Stimulated activated effector memory CD8-positive, alpha-beta T cell treated with anti-CD3 and anti-CD28 coated beads, Interleukin-12 subunit alpha, Interleukin-12 subunit beta, amount 100 ng/mL, for 72 hours (primary cell): ENCODE measurements around the gene NOL12.
"Not testable (repeated sequence)": the region's sequence is repeated elsewhere in the genome, so short reads cannot be mapped to it uniquely, and the experiment has no call there.

Experiments
- ATAC-seq: fragments of 150-1000 bp; cut with Tn5 transposase; 2 replicates; pipeline ENCODE4 v1.10.0; 2021
- DNase-seq, 2 donors: peaks; one replicate each; pipeline ENCODE4 v3.0.0; 2021 to 2022; ENCODE audit warnings: low spot score in 2 of 2
- H3K27ac Mint-ChIP-seq: one replicate; pipeline ENCODE4 v1.8.0; 2022; ENCODE audit warnings: mild to moderate bottlenecking, mixed read lengths
- H3K36me3 Mint-ChIP-seq: one replicate; pipeline ENCODE4 v1.8.0; 2022; ENCODE audit warnings: mild to moderate bottlenecking, mixed read lengths
- H3K4me1 Mint-ChIP-seq: one replicate; pipeline ENCODE4 v1.8.0; 2022; ENCODE audit warnings: mixed read lengths
- H3K4me3 Mint-ChIP-seq: one replicate; pipeline ENCODE4 v1.8.0; 2022; ENCODE audit warnings: mild to moderate bottlenecking, mixed read lengths
- H3K9me3 Mint-ChIP-seq: one replicate; pipeline ENCODE4 v1.8.0; 2022; ENCODE audit warnings: mixed read lengths

NOL12 gene

GRCh38 chr22:37655252-37655563 lies 30.9 kb upstream of the NOL12 start:
- no peak overlapping the region for H3K4me3 Mint-ChIP-seq
- H3K27ac Mint-ChIP-seq, result no peak overlapping the region
- DNase-seq (no peak), ATAC-seq (no peak)
- H3K36me3 Mint-ChIP-seq, result peaks cover 72% of the 10 kb centered on the region
- H3K9me3 Mint-ChIP-seq, result no peaks in the 10 kb centered on the region
- H3K4me1 Mint-ChIP-seq, result peaks cover 26% of the 10 kb centered on the region

- H3K4me3 Mint-ChIP-seq, H3K9me3 Mint-ChIP-seq, DNase-seq, ATAC-seq: not testable (repeated sequence)
- peaks cover 62% of the 10 kb centered on the region for H3K36me3 Mint-ChIP-seq
- peaks cover 40% of the 10 kb centered on the region for H3K4me1 Mint-ChIP-seq
- H3K27ac Mint-ChIP-seq, result peak overlapping the region; percentile 39
Observed at GRCh38 chr22:37656583-37656982, 29.6 kb upstream of the NOL12 start.

GRCh38 chr22:37657590-37658132 lies 28.5 kb upstream of the NOL12 start:
- no peak for ATAC-seq
- peak overlapping the region; percentile 84 for H3K4me3 Mint-ChIP-seq
- peaks cover 49% of the 10 kb centered on the region for H3K4me1 Mint-ChIP-seq
- H3K27ac Mint-ChIP-seq, result peak overlapping the region; percentile 86
- H3K9me3 Mint-ChIP-seq, result no peaks in the 10 kb centered on the region
- peaks cover 62% of the 10 kb centered on the region for H3K36me3 Mint-ChIP-seq
- DNase-seq, result no peak

GRCh38 chr22:37658133-37659065 lies 27.7 kb upstream of the NOL12 start, which contains the start of gene PDXP:
TSS of gene PDXP (plus strand) at chr22:37658723. CDS start at chr22:37658783, 60 bp downstream.
- Mint-ChIP-seq H3K4me1 (peaks cover 49% of the 10 kb centered on the region), H3K36me3 (peaks cover 57% of the 10 kb centered on the region), H3K9me3 (no peaks in the 10 kb centered on the region), H3K27ac (peak within 1 kb of the TSS; percentile 86), H3K4me3 (peak within 1 kb of the TSS; percentile 84)
- ATAC-seq (peak; percentile 97), DNase-seq (peak; percentile 96 to 99)

GRCh38 chr22:37659066-37659896 lies 26.9 kb upstream of the NOL12 start:
- Mint-ChIP-seq H3K36me3 (peaks cover 51% of the 10 kb centered on the region), H3K4me1 (peaks cover 49% of the 10 kb centered on the region), H3K27ac (peak overlapping the region; percentile 61), H3K9me3 (no peaks in the 10 kb centered on the region), H3K4me3 (peak overlapping the region; percentile 84)
- DNase-seq, result no peak
- no peak for ATAC-seq

- Mint-ChIP-seq H3K4me3 (peak overlapping the region; percentile 84), H3K9me3 (no peaks in the 10 kb centered on the region), H3K4me1 (peaks cover 49% of the 10 kb centered on the region), H3K36me3 (peaks cover 42% of the 10 kb centered on the region), H3K27ac (peak overlapping the region; percentile 61)
- DNase-seq (no peak), ATAC-seq (no peak)
Observed at GRCh38 chr22:37659897-37660708, 26.0 kb upstream of the NOL12 start.

GRCh38 chr22:37660709-37661045 lies 25.5 kb upstream of the NOL12 start:
- ATAC-seq, result no peak
- H3K4me1 Mint-ChIP-seq, result peaks cover 49% of the 10 kb centered on the region
- H3K9me3 Mint-ChIP-seq, result no peaks in the 10 kb centered on the region
- peak overlapping the region; percentile 84 for H3K4me3 Mint-ChIP-seq
- H3K27ac Mint-ChIP-seq, result peak overlapping the region; percentile 45
- no peak for DNase-seq
- H3K36me3 Mint-ChIP-seq, result peaks cover 39% of the 10 kb centered on the region

GRCh38 chr22:37661160-37661924 lies 24.8 kb upstream of the NOL12 start:
- H3K36me3 Mint-ChIP-seq, result peaks cover 39% of the 10 kb centered on the region
- ATAC-seq, result no peak
- DNase-seq, result no peak
- peak overlapping the region; percentile 60 for H3K27ac Mint-ChIP-seq
- H3K9me3 Mint-ChIP-seq, result no peaks in the 10 kb centered on the region
- H3K4me1 Mint-ChIP-seq, result peaks cover 46% of the 10 kb centered on the region
- H3K4me3 Mint-ChIP-seq, result peak overlapping the region; percentile 84

- DNase-seq (no peak), ATAC-seq (no peak)
- peak overlapping the region; percentile 60 for H3K27ac Mint-ChIP-seq
- peaks cover 40% of the 10 kb centered on the region for H3K36me3 Mint-ChIP-seq
- H3K4me1 Mint-ChIP-seq, result peaks cover 43% of the 10 kb centered on the region
- H3K4me3 Mint-ChIP-seq, result no peak overlapping the region
- no peaks in the 10 kb centered on the region for H3K9me3 Mint-ChIP-seq
Observed at GRCh38 chr22:37662039-37662438, 24.1 kb upstream of the NOL12 start.

GRCh38 chr22:37663521-37664140 lies 22.5 kb upstream of the NOL12 start:
- no peak overlapping the region for H3K27ac Mint-ChIP-seq
- ATAC-seq, result no peak

GRCh38 chr22:37664249-37665101 lies 21.7 kb upstream of the NOL12 start:
- H3K4me1 Mint-ChIP-seq, result peaks cover 29% of the 10 kb centered on the region
- DNase-seq, result no peak
- H3K27ac Mint-ChIP-seq, result no peak overlapping the region
- H3K4me3 Mint-ChIP-seq, result no peak overlapping the region
- peaks cover 36% of the 10 kb centered on the region for H3K36me3 Mint-ChIP-seq
- no peaks in the 10 kb centered on the region for H3K9me3 Mint-ChIP-seq
- no peak for ATAC-seq

More at GRCh38 chr22:37663521-37664140, 22.5 kb upstream of the NOL12 start:
- Mint-ChIP-seq H3K9me3 (no peaks in the 10 kb centered on the region), H3K36me3 (peaks cover 36% of the 10 kb centered on the region), H3K4me3 (no peak overlapping the region), H3K4me1 (peaks cover 33% of the 10 kb centered on the region)
- no peak for DNase-seq

GRCh38 chr22:37665487-37665886 lies 20.7 kb upstream of the NOL12 start:
- peaks cover 36% of the 10 kb centered on the region for H3K36me3 Mint-ChIP-seq
- H3K27ac Mint-ChIP-seq, result no peak overlapping the region
- H3K4me1 Mint-ChIP-seq, result peaks cover 19% of the 10 kb centered on the region
- H3K4me3 Mint-ChIP-seq, result no peak overlapping the region
- no peak for ATAC-seq
- H3K9me3 Mint-ChIP-seq, result no peaks in the 10 kb centered on the region
- no peak for DNase-seq

- DNase-seq, result no peak
- Mint-ChIP-seq H3K4me1 (peaks cover 25% of the 10 kb centered on the region), H3K4me3 (no peak overlapping the region), H3K27ac (no peak overlapping the region), H3K36me3 (peaks cover 17% of the 10 kb centered on the region), H3K9me3 (no peaks in the 10 kb centered on the region)
- ATAC-seq, result peak; percentile 59
Observed at GRCh38 chr22:37669586-37669985, 16.6 kb upstream of the NOL12 start.
